ENCODE measurements around the gene TCEA2.

- peak in 1 of 2 donors; percentile 9 for TF ChIP-seq POLR2A (IDR thresholded peaks at IDR 0.05)
- no peak for TF ChIP-seq CTCF (IDR thresholded peaks at IDR 0.05)
Observed at GRCh38 chr20:64045346-64046011, 17.5 kb upstream of the TCEA2 start.
